Subcutaneous adipose tissue (tissue), 4 donors: ENCODE data around the gene PTN. TPM values are rescaled to one million over a fixed set of nuclear protein-coding genes. Genes with fewer than 3 reads are reported as not detected.

Experiments used
- CTCF ChIP-seq: fragments of 450-650 bp; IDR thresholded peaks from one replicate; pipeline ENCODE4 v1.5.1; 2016; ENCODE audit warnings: low read depth, mild to moderate bottlenecking, control low read depth, antibody characterized with exemption, moderate library complexity
- total RNA-seq, 4 donors: library from RNA; depleted of rRNA; stranded (reverse); fragments of >200 nt; gene quantifications; one replicate each; pipeline ENCODE4 v1.1.0, GENCODE V29; 2016

The PTN gene
- total RNA-seq = 1 to 10 TPM in 1 of 4 donors, not detected in 3; 2.5 TPM

- no peak for TF ChIP-seq CTCF
Observed at GRCh38 chr7:137343281-137343841, at the start of gene PTN. PTN (minus strand) TSS chr7:137343733; CDS start chr7:137254973, 88,760 bp downstream.

GRCh38 chr7:137390076-137390475 lies 46.5 kb upstream of the PTN start:
- no peak for TF ChIP-seq CTCF

- no peak for TF ChIP-seq CTCF
Observed at GRCh38 chr7:137388916-137389315, 45.4 kb upstream of the PTN start.

GRCh38 chr7:137386966-137387365 lies 43.4 kb upstream of the PTN start:
- no peak for TF ChIP-seq CTCF

- TF ChIP-seq CTCF = no peak
Observed at GRCh38 chr7:137381045-137381444, 37.5 kb upstream of the PTN start.

GRCh38 chr7:137373507-137373906 lies 30.0 kb upstream of the PTN start:
- TF ChIP-seq CTCF = no peak

- TF ChIP-seq CTCF = no peak
Observed at GRCh38 chr7:137371616-137372015, 28.1 kb upstream of the PTN start.

- no peak for TF ChIP-seq CTCF
Observed at GRCh38 chr7:137366995-137367394, 23.5 kb upstream of the PTN start.
